Ascending aorta (tissue), 2 donors: ENCODE data around the gene PICK1. TPM values are rescaled to one million over a fixed set of nuclear protein-coding genes. Genes with fewer than 3 reads are reported as not detected.

Experiments used
- DNase-seq, 2 donors: peaks; one replicate each; pipeline ENCODE4 v3.0.0-alpha.2; 2019; ENCODE audit warnings: low spot score in 2 of 2
- H3K27ac ChIP-seq, 2 donors: fragments of 200-600 bp; sonication (generic); one replicate each; pipeline ENCODE4 v1.5.1; 2016 to 2017; ENCODE audit warnings: mild to moderate bottlenecking in 1 of 2
- H3K27me3 ChIP-seq: fragments of 200-600 bp; sonication (generic); one replicate; pipeline ENCODE4 v1.5.1; 2017
- H3K36me3 ChIP-seq, 2 donors: fragments of 200-600 bp; sonication (generic); one replicate each; pipeline ENCODE4 v1.5.1; 2016
- H3K4me1 ChIP-seq, 2 donors: fragments of 200-600 bp; sonication (generic); one replicate each; pipeline ENCODE4 v1.5.1; 2016 to 2017; ENCODE audit warnings: mild to moderate bottlenecking in 1 of 2
- H3K4me3 ChIP-seq, 2 donors: fragments of 200-600 bp; sonication (generic); one replicate each; pipeline ENCODE4 v1.5.1; 2016 to 2017; ENCODE audit warnings: mild to moderate bottlenecking in 1 of 2
- H3K9me3 ChIP-seq, 2 donors: fragments of 200-600 bp; sonication (generic); one replicate each; pipeline ENCODE4 v1.5.1; 2016
- intact Hi-C: fragments of 100-400 bp; cut with DNase I; formaldehyde crosslinking; loops from one replicate; pipeline ENCODE4 v1.15.1; 2023
- total RNA-seq: library from RNA; depleted of rRNA; stranded (reverse); fragments of >200 nt; gene quantifications from one replicate; pipeline ENCODE4 v1.1.0, GENCODE V29; 2016
- TF ChIP-seq, protein P1 (sequence below), 3 experiments: fragments of 200-600 bp in 2 of 3; fragments of 450-650 bp in 1 of 3; sonication (generic) in 2 of 3; IDR thresholded peaks; one replicate each; pipeline ENCODE4 v1.5.1; 2016 to 2019; ENCODE audit warnings: antibody characterized with exemption in 3 of 3, mild to moderate bottlenecking in 1 of 3, moderate library complexity in 1 of 3

PICK1 gene
- total RNA-seq, 1 donor from 2014 or later, result 88.1 TPM

- Histone ChIP-seq H3K27me3 (no peaks in the 10 kb centered on the region), H3K4me1 (no peaks in the 10 kb centered on the region), H3K9me3 (no peaks in the 10 kb centered on the region), H3K27ac (no peak overlapping the region), H3K36me3 (no peaks in the 10 kb centered on the region), H3K4me3 (no peak overlapping the region)
- no peak for DNase-seq
- TF ChIP-seq, protein P1, sequence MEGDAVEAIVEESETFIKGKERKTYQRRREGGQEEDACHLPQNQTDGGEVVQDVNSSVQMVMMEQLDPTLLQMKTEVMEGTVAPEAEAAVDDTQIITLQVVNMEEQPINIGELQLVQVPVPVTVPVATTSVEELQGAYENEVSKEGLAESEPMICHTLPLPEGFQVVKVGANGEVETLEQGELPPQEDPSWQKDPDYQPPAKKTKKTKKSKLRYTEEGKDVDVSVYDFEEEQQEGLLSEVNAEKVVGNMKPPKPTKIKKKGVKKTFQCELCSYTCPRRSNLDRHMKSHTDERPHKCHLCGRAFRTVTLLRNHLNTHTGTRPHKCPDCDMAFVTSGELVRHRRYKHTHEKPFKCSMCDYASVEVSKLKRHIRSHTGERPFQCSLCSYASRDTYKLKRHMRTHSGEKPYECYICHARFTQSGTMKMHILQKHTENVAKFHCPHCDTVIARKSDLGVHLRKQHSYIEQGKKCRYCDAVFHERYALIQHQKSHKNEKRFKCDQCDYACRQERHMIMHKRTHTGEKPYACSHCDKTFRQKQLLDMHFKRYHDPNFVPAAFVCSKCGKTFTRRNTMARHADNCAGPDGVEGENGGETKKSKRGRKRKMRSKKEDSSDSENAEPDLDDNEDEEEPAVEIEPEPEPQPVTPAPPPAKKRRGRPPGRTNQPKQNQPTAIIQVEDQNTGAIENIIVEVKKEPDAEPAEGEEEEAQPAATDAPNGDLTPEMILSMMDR (IDR thresholded peaks at IDR 0.05), result no peak
- intact Hi-C loops, result no loop called here
Observed at GRCh38 chr22:38025514-38025913, 31.7 kb upstream of the PICK1 start.

GRCh38 chr22:38026130-38027111 lies 30.8 kb upstream of the PICK1 start:
- Histone ChIP-seq H3K4me3 (no peak overlapping the region), H3K9me3 (no peaks in the 10 kb centered on the region), H3K36me3 (no peaks in the 10 kb centered on the region), H3K27me3 (no peaks in the 10 kb centered on the region), H3K4me1 (no peaks in the 10 kb centered on the region), H3K27ac (no peak overlapping the region)
- TF ChIP-seq, protein P1 (IDR thresholded peaks at IDR 0.05), result no peak
- intact Hi-C loops, result no loop called here
- no peak for DNase-seq

DNA sequence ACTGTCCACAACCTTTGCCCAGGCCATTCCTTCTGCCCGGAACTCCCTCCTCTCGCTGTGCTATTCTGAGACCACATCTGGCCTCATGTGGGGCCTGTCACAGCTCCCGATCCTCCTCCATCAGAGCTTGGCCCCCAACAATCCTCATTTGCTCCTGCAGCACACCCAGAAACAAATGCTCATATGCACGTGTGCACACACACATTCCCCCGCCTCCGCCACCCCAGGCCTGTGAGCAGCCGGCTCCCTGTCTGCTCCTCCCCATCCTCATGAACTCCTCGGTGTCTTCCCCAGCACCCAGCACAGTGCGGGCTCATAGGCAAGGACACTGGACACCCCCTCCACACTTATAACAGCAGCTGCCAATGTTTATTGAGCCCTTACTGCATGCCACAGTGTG lies 29.7 kb upstream of the PICK1 start:
- Histone ChIP-seq H3K27ac (no peak overlapping the region), H3K4me1 (no peaks in the 10 kb centered on the region), H3K27me3 (no peaks in the 10 kb centered on the region), H3K4me3 (no peak overlapping the region), H3K36me3 (no peaks in the 10 kb centered on the region), H3K9me3 (no peaks in the 10 kb centered on the region)
- TF ChIP-seq, protein P1 (IDR thresholded peaks at IDR 0.05), result no peak
- intact Hi-C loops, result no loop called here
- DNase-seq, result no peak

DNA sequence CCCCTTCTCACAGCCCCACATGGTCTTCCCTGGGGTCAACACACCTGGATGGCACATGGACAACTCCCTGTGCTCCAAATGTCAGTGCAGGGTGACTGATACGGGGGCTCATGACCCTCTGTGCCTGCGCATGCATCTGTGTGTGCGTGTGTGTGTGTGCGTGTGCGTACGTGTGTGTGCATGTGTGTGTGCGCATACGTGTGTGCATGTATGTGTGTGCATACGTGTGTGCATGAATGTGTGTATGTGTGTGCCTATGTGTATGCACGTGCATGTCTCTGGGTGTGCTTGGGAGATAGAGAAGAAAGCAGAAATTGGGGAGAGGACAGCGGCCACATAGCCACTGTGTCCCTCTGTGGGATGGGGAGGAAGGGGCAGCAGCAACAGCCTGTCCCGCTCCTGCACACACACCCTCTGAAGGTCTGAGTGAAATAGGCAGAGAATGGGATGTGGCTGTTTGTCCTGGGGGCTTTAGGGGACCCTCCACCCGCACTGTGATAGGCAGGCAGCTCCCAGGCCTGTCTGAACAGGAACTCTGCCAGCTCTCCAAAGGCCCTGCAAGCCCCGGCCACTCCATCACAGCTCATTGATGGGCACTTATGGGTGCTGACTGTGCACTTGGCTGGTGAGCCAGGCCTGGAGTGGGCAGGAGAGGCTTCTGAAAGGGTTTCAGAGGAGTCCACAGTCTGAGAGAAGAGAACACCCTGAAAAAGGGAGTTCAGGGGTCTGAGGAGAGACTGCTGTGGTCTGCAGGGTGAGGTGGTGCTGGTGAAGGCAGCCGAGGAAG lies 28.7 kb upstream of the PICK1 start:
- no peak overlapping the region for H3K27ac ChIP-seq
- no peaks in the 10 kb centered on the region for H3K9me3 ChIP-seq
- H3K36me3 ChIP-seq, result no peaks in the 10 kb centered on the region
- no peak overlapping the region for H3K4me3 ChIP-seq
- intact Hi-C loops, result no loop called here
- no peak for DNase-seq
- H3K4me1 ChIP-seq, result peaks cover 0 to 2% of the 10 kb centered on the region in 2 donors
- TF ChIP-seq, protein P1 (IDR thresholded peaks at IDR 0.05), result no peak
- no peaks in the 10 kb centered on the region for H3K27me3 ChIP-seq

- no peaks in the 10 kb centered on the region for H3K36me3 ChIP-seq
- intact Hi-C loops, result no loop called here
- no peaks in the 10 kb centered on the region for H3K9me3 ChIP-seq
- peaks cover 3 to 10% of the 10 kb centered on the region in 2 donors for H3K4me1 ChIP-seq
- TF ChIP-seq, protein P1 (IDR thresholded peaks at IDR 0.05), result no peak
- DNase-seq, result no peak
- no peak overlapping the region for H3K27ac ChIP-seq
- no peaks in the 10 kb centered on the region for H3K27me3 ChIP-seq
- no peak overlapping the region for H3K4me3 ChIP-seq
Observed at GRCh38 chr22:38029370-38029769, 27.8 kb upstream of the PICK1 start.
